Transverse colon (tissue), 4 donors: ENCODE measurements around the gene PHYHIPL. TPM values are rescaled to one million over a fixed set of nuclear protein-coding genes. Genes with fewer than 3 reads are reported as not detected.

Source experiments
- DNase-seq: peaks from one replicate; pipeline ENCODE4 v3.0.0-alpha.2; 2019
- H3K27ac ChIP-seq, 4 donors: fragments of 200-600 bp; sonication (generic); 2 replicates each; pipeline ENCODE4 v1.5.1; 2016 to 2018; ENCODE audit warnings: inconsistent platforms in 4 of 4
- H3K27me3 ChIP-seq: fragments of 200-600 bp; sonication (generic); 2 replicates; pipeline ENCODE4 v1.5.1; 2017; ENCODE audit warnings: inconsistent platforms
- H3K36me3 ChIP-seq, 4 donors: fragments of 200-600 bp; sonication (generic); 2 replicates each; pipeline ENCODE4 v1.5.1; 2017 to 2019; ENCODE audit warnings: inconsistent platforms in 4 of 4
- H3K4me1 ChIP-seq, 4 donors: fragments of 200-600 bp; sonication (generic); 2 replicates each; pipeline ENCODE4 v1.5.1; 2017 to 2020; ENCODE audit warnings: inconsistent platforms in 4 of 4
- H3K4me3 ChIP-seq, 4 donors: fragments of 200-600 bp; sonication (generic); 1 replicate in 1 of 4; 2 replicates in 3 of 4; pipeline versions ENCODE4 v1.5.1 to v1.6.1; 2017 to 2019; ENCODE audit warnings: inconsistent platforms in 4 of 4
- H3K9me3 ChIP-seq, 2 donors: fragments of 200-600 bp; sonication (generic); 2 replicates each; pipeline ENCODE4 v1.5.1; 2017 to 2019; ENCODE audit warnings: inconsistent platforms in 2 of 2
- CTCF ChIP-seq, 5 experiments: fragments of 200-600 bp in 3 of 5; fragments of 450-650 bp in 2 of 5; sonication (generic) in 3 of 5; IDR thresholded peaks; 1 replicate in 2 of 5; 2 replicates in 3 of 5; pipeline ENCODE4 v1.5.1; 2016 to 2017; ENCODE audit warnings: antibody characterized with exemption in 5 of 5, inconsistent platforms in 3 of 5, mild to moderate bottlenecking in 2 of 5, moderate library complexity in 1 of 5
- EP300 ChIP-seq: sonication (generic); formaldehyde crosslinking; IDR thresholded peaks from one replicate; pipeline ENCODE4 v1.6.1; 2017; ENCODE audit warnings: antibody characterized with exemption, low read depth
- POLR2A ChIP-seq: fragments of 450-650 bp; IDR thresholded peaks from one replicate; pipeline ENCODE4 v1.6.1; 2016; ENCODE audit warnings: antibody characterized with exemption, mild to moderate bottlenecking, moderate library complexity
- POLR2AphosphoS5 ChIP-seq, 3 donors: sonication (generic); formaldehyde crosslinking; IDR thresholded peaks; one replicate each; pipeline ENCODE4 v1.6.1; 2016; ENCODE audit warnings: antibody characterized with exemption in 3 of 3
- WGBS, 2 donors: methylation state at CpG; one replicate each; pipeline ENCODE4 v1.1.5; 2018; ENCODE audit warnings: low coverage in 1 of 2; 5-methylcytosine and 5-hydroxymethylcytosine counted together
- in situ Hi-C, 4 donors: fragments of 200-750 bp; cut with MboI; loops; one replicate each; pipeline versions ENCODE4 v1.15.0 to v1.15.1; 2017; ENCODE audit warnings: low sequenced_read_pairs in 3 of 4, low pct_ligation_motif_present in 1 of 4, low pct_unique_long_range_greater_than_20kb in 1 of 4
- intact Hi-C: fragments of 100-400 bp; cut with DNase I; formaldehyde crosslinking; loops from one replicate; pipeline ENCODE4 v1.15.1; 2023; ENCODE audit warnings: low total_unique reads
- total RNA-seq, 4 donors: library from RNA; depleted of rRNA; stranded (reverse); fragments of >200 nt; gene quantifications; one replicate each; pipeline ENCODE4 v1.1.0, GENCODE V29; 2016

The PHYHIPL gene
- total RNA-seq, 4 donors from 2014 or later = 0.27 to 0.48 TPM; not detected in 2

DNA sequence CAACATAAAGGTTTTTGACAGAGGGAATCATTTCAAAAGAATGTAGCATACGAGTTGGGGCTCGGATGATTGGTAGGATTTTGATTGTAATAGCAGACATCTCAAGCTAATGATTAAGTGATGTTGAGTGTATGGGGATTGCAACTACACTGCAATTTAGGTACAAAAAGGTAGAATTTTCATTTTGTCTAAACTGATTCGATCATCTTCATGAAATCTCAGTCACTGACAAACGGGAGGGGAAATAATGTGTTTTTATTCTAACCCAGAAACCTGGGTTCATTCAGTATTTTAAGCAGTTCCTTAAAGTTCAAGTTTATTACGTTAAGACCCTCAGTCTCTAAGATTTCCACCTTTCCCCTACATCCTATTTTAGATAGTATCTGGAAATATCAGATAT lies 3.9 kb upstream of the PHYHIPL start:
- Histone ChIP-seq H3K4me1 (peaks cover 6 to 16% (median 11%) of the 10 kb centered on the region in 4 donors), H3K4me3 (no peak overlapping the region), H3K9me3 (no peaks in the 10 kb centered on the region), H3K36me3 (no peaks in the 10 kb centered on the region), H3K27me3 (peaks cover 30% of the 10 kb centered on the region), H3K27ac (no peak overlapping the region)
- no peak for DNase-seq
- intact Hi-C loops = no loop called here
- WGBS, 2 donors = 87 to 89% methylated on average over 5 of the region's 5 CpGs
- in situ Hi-C loops = no loop called here
- TF ChIP-seq POLR2A (no peak), EP300 (no peak), CTCF (IDR thresholded peaks at IDR 0.05) (no peak), POLR2AphosphoS5 (IDR thresholded peaks at IDR 0.05) (no peak)

- Histone ChIP-seq H3K27me3 (peaks cover 39% of the 10 kb centered on the region), H3K4me3 (no peak overlapping the region), H3K9me3 (no peaks in the 10 kb centered on the region), H3K27ac (no peak overlapping the region), H3K36me3 (no peaks in the 10 kb centered on the region), H3K4me1 (peaks cover 6 to 16% (median 11%) of the 10 kb centered on the region in 4 donors)
- in situ Hi-C loops (no loop called here), intact Hi-C loops (no loop called here)
- no peak for DNase-seq
- TF ChIP-seq POLR2A (no peak), CTCF (IDR thresholded peaks at IDR 0.05) (no peak), POLR2AphosphoS5 (IDR thresholded peaks at IDR 0.05) (no peak), EP300 (no peak)
Observed at GRCh38 chr10:59173414-59173813, 3.0 kb upstream of the PHYHIPL start.

- intact Hi-C loops = no loop called here
- H3K4me1 ChIP-seq = peaks cover 6 to 16% (median 11%) of the 10 kb centered on the region in 4 donors
- peak overlapping the region in 3 of 4 donors; percentile 8 to 54 (median 33) for H3K4me3 ChIP-seq
- no peaks in the 10 kb centered on the region for H3K36me3 ChIP-seq
- 6 to 13% methylated on average over 3 to 25 of the region's 26 CpGs for WGBS, 2 donors
- no peak overlapping the region for H3K27ac ChIP-seq
- in situ Hi-C loops = loop anchor here in 1 of 4 donors (25.0 kb wide), 1 partner anchor 213 kb away; no protein-coding TSS in a partner anchor
- TF ChIP-seq EP300 (no peak), CTCF (IDR thresholded peaks at IDR 0.05) (no peak), POLR2AphosphoS5 (IDR thresholded peaks at IDR 0.05) (no peak), POLR2A (no peak)
- DNase-seq = no peak
- H3K27me3 ChIP-seq = peaks cover 45% of the 10 kb centered on the region
- H3K9me3 ChIP-seq = no peaks in the 10 kb centered on the region
Observed at GRCh38 chr10:59175538-59176240, 754 bp upstream of the PHYHIPL start.

- in situ Hi-C loops = loop anchor here in 1 of 4 donors (25.0 kb wide), 1 partner anchor 215 kb away; no protein-coding TSS in a partner anchor
- no peak overlapping the region for H3K27ac ChIP-seq
Observed at GRCh38 chr10:59177031-59177797, 771 bp downstream of the PHYHIPL start.

More at GRCh38 chr10:59177031-59177797, 771 bp downstream of the PHYHIPL start:
- Histone ChIP-seq H3K27me3 (peaks cover 45% of the 10 kb centered on the region), H3K4me3 (peak overlapping the region; percentile 8 to 54 (median 26)), H3K9me3 (no peaks in the 10 kb centered on the region), H3K4me1 (peaks cover 6 to 16% (median 11%) of the 10 kb centered on the region in 4 donors), H3K36me3 (no peaks in the 10 kb centered on the region)
- 13 to 22% methylated on average over 7 to 40 of the region's 41 CpGs for WGBS, 2 donors
- TF ChIP-seq POLR2AphosphoS5 (IDR thresholded peaks at IDR 0.05) (no peak), CTCF (IDR thresholded peaks at IDR 0.05) (no peak), EP300 (no peak), POLR2A (no peak)
- DNase-seq = no peak
- intact Hi-C loops = no loop called here
